H9 (cell line): ENCODE results near the gene NXT1. TPM values are rescaled to one million over a fixed set of nuclear protein-coding genes. Genes with fewer than 3 reads are reported as not detected.

Experiments
- DNase-seq: peaks from one replicate; pipeline ENCODE4 v3.0.0-alpha.2; 2017
- H2AFZ ChIP-seq: one replicate; pipeline ENCODE4 v1.6.1; 2013; ENCODE audit warnings: mild to moderate bottlenecking, low read length, control low read depth, moderate library complexity
- H2AK5ac ChIP-seq: 2 replicates; pipeline ENCODE4 v1.6.1; 2013; ENCODE audit warnings: low read length, control low read depth, mixed read lengths; ENCODE audit not compliant: insufficient read length
- H2BK120ac ChIP-seq: one replicate; pipeline ENCODE4 v1.6.1; 2013; ENCODE audit warnings: low read depth, mild to moderate bottlenecking, low read length, control low read depth, inconsistent platforms; ENCODE audit not compliant: poor library complexity, severe bottlenecking
- H2BK12ac ChIP-seq: 2 replicates; pipeline ENCODE4 v1.6.1; 2013; ENCODE audit warnings: low read length, control low read depth, mixed read lengths, low read depth; ENCODE audit not compliant: insufficient read length
- H2BK15ac ChIP-seq: 2 replicates; pipeline ENCODE4 v1.6.1; 2013; ENCODE audit warnings: low read depth, low read length, control low read depth
- H2BK20ac ChIP-seq: one replicate; pipeline ENCODE4 v1.6.1; 2013; ENCODE audit warnings: low read depth, mild to moderate bottlenecking, low read length, control low read depth, inconsistent platforms; ENCODE audit not compliant: poor library complexity, severe bottlenecking
- H2BK5ac ChIP-seq: 2 replicates; pipeline ENCODE4 v1.6.1; 2013; ENCODE audit warnings: low read length, control low read depth, mixed read lengths; ENCODE audit not compliant: insufficient read length
- H3K14ac ChIP-seq: 2 replicates; pipeline ENCODE4 v1.6.1; 2013; ENCODE audit warnings: low read length, control low read depth; ENCODE audit not compliant: insufficient read depth
- H3K18ac ChIP-seq: 2 replicates; pipeline ENCODE4 v1.6.1; 2013; ENCODE audit warnings: low read depth, mild to moderate bottlenecking, mixed read lengths, low read length, control low read depth; ENCODE audit not compliant: insufficient read length
- H3K23ac ChIP-seq: 2 replicates; pipeline ENCODE4 v1.6.1; 2013; ENCODE audit warnings: low read length, control low read depth, mixed read lengths, low read depth; ENCODE audit not compliant: insufficient read length
- H3K23me2 ChIP-seq: 2 replicates; pipeline ENCODE4 v1.6.1; 2013; ENCODE audit warnings: low read depth, mild to moderate bottlenecking, mixed read lengths, low read length, control low read depth; ENCODE audit not compliant: insufficient read length, poor library complexity, severe bottlenecking
- H3K27ac ChIP-seq: 2 replicates; pipeline ENCODE4 v1.5.1; 2013; ENCODE audit warnings: low read length, control low read depth, mixed read lengths, low read depth; ENCODE audit not compliant: insufficient read length
- H3K27me3 ChIP-seq: 2 replicates; pipeline ENCODE4 v1.6.1; 2013; ENCODE audit warnings: low read length, control low read depth, inconsistent platforms; ENCODE audit not compliant: insufficient read depth
- H3K4ac ChIP-seq: 2 replicates; pipeline ENCODE4 v1.6.1; 2013; ENCODE audit warnings: low read depth, mild to moderate bottlenecking, control low read depth, inconsistent platforms, low read length, moderate library complexity
- H3K4me1 ChIP-seq: 2 replicates; pipeline ENCODE4 v1.6.1; 2013; ENCODE audit warnings: low read length, control low read depth, inconsistent platforms; ENCODE audit not compliant: insufficient read depth
- H3K4me2 ChIP-seq: 2 replicates; pipeline ENCODE4 v1.6.1; 2013; ENCODE audit warnings: low read length, control low read depth, mixed read lengths; ENCODE audit not compliant: insufficient read length, insufficient read depth
- H3K56ac ChIP-seq: 2 replicates; pipeline ENCODE4 v1.6.1; 2013; ENCODE audit warnings: low read depth, mild to moderate bottlenecking, mixed read lengths, low read length, control low read depth; ENCODE audit not compliant: insufficient read length
- H3K79me1 ChIP-seq: 2 replicates; pipeline ENCODE4 v1.6.1; 2013; ENCODE audit warnings: low read depth, mild to moderate bottlenecking, moderate library complexity, low read length, control low read depth, inconsistent platforms; ENCODE audit not compliant: insufficient read depth, poor library complexity, severe bottlenecking
- H3K79me2 ChIP-seq: 2 replicates; pipeline ENCODE4 v1.6.1; 2013; ENCODE audit warnings: low read length, control low read depth, inconsistent platforms; ENCODE audit not compliant: insufficient read depth
- H3K9ac ChIP-seq: 2 replicates; pipeline ENCODE4 v1.6.1; 2013; ENCODE audit warnings: low read length, control low read depth, mixed read lengths; ENCODE audit not compliant: insufficient read length; ENCODE audit errors: extremely low read depth
- H3K9me3 ChIP-seq: one replicate; pipeline ENCODE4 v1.6.1; 2013; ENCODE audit warnings: low read depth, low read length, inconsistent platforms; ENCODE audit not compliant: control insufficient read depth
- H3T11ph ChIP-seq: one replicate; pipeline ENCODE4 v1.6.1; 2013; ENCODE audit warnings: mild to moderate bottlenecking, low read length, control low read depth, inconsistent platforms
- H4K20me1 ChIP-seq: one replicate; pipeline ENCODE4 v1.6.1; 2013; ENCODE audit not compliant: control insufficient read depth, insufficient read length, insufficient read depth
- H4K5ac ChIP-seq: 2 replicates; pipeline ENCODE4 v1.6.1; 2013; ENCODE audit warnings: low read depth, mild to moderate bottlenecking, mixed read lengths, low read length, control low read depth; ENCODE audit not compliant: insufficient read length
- H4K8ac ChIP-seq: replicated peaks from 2 replicates; pipeline ENCODE4 v1.6.1; 2013; ENCODE audit warnings: low read length, control low read depth, mixed read lengths, low read depth; ENCODE audit not compliant: insufficient read length
- H4K91ac ChIP-seq: 2 replicates; pipeline ENCODE4 v1.6.1; 2013; ENCODE audit warnings: low read depth, mild to moderate bottlenecking, moderate library complexity, mixed read lengths, low read length, control low read depth; ENCODE audit not compliant: insufficient read length
- H3K27ac Mint-ChIP-seq, 3 experiments: 2 replicates in 2 of 3; 3 replicates in 1 of 3; pipeline ENCODE4 v1.8.0; 2020 to 2021; ENCODE audit warnings: mixed read lengths in 3 of 3, mild to moderate bottlenecking in 1 of 3, moderate library complexity in 1 of 3
- H3K27me3 Mint-ChIP-seq: 2 replicates; pipeline ENCODE4 v1.8.0; 2021; ENCODE audit warnings: low read depth, mild to moderate bottlenecking, moderate library complexity, mixed read lengths
- H3K36me3 Mint-ChIP-seq, 3 experiments: 2 replicates in 2 of 3; 3 replicates in 1 of 3; pipeline ENCODE4 v1.8.0; 2020 to 2021; ENCODE audit warnings: low read depth in 3 of 3, mixed read lengths in 3 of 3; ENCODE audit not compliant: insufficient read depth in 1 of 3
- H3K4me1 Mint-ChIP-seq, 2 experiments: 2 replicates each; pipeline ENCODE4 v1.8.0; 2020; ENCODE audit warnings: mixed read lengths in 2 of 2
- H3K4me3 Mint-ChIP-seq, 2 experiments: 2 replicates in 1 of 2; 3 replicates in 1 of 2; pipeline ENCODE4 v1.8.0; 2020 to 2021; ENCODE audit warnings: mild to moderate bottlenecking in 2 of 2, mixed read lengths in 2 of 2, moderate library complexity in 1 of 2
- H3K9me3 Mint-ChIP-seq, 2 experiments: 2 replicates in 1 of 2; 3 replicates in 1 of 2; pipeline ENCODE4 v1.8.0; 2020; ENCODE audit warnings: mild to moderate bottlenecking in 2 of 2, mixed read lengths in 2 of 2, moderate library complexity in 1 of 2
- CTCF ChIP-seq: fragments of 200-600 bp; sonication (generic); conservative IDR thresholded peaks from 3 replicates; pipeline ENCODE4 v1.8.0; 2021; ENCODE audit warnings: antibody characterized with exemption, mild to moderate bottlenecking
- WGBS: extraction: QIAGEN DNeasy Blood & Tissue Kit; methylation state at CpG from one replicate; pipeline ENCODE4 v1.1.7; 2013; ENCODE audit warnings: missing lambda C conversion rate, low lambda C conversion rate, mixed read lengths; ENCODE audit not compliant: insufficient read length; ENCODE audit errors: extremely low coverage; 5-methylcytosine and 5-hydroxymethylcytosine counted together
- total RNA-seq: library from RNA; stranded (reverse); gene quantifications from 2 replicates; pipeline ENCODE4 v1.2.1, GENCODE V29; 2021

NXT1 gene
- total RNA-seq, 1 experiment from 2014 or later, result 25.5 TPM

- Histone ChIP-seq H2BK5ac (no peak overlapping the region), H3K14ac (no peak overlapping the region), H3K27ac (no peak overlapping the region), H2AK5ac (no peak overlapping the region), H2BK120ac (no peak overlapping the region), H4K20me1 (no peaks in the 10 kb centered on the region), H4K8ac (no peak overlapping the region), H3K4me1 (peaks cover 6% of the 10 kb centered on the region; the same call in 1 of the 2 replicates), H2AFZ (no peak overlapping the region), H2BK20ac (no peak overlapping the region), H3K23ac (no peak overlapping the region), H3K56ac (no peak overlapping the region), H2BK15ac (no peak overlapping the region), H3K9me3 (no peaks in the 10 kb centered on the region), H3K79me1 (peaks cover 8% of the 10 kb centered on the region), H3K9ac (no peak overlapping the region), H3K4me2 (no peak overlapping the region), H3K18ac (no peak overlapping the region), H3K27me3 (no peaks in the 10 kb centered on the region), H3K23me2 (no peaks in the 10 kb centered on the region), H3K4ac (no peak overlapping the region), H3T11ph (no peak overlapping the region), H4K5ac (no peak overlapping the region), H3K79me2 (no peaks in the 10 kb centered on the region), H2BK12ac (no peak overlapping the region), H4K91ac (no peak overlapping the region)
- Mint-ChIP-seq H3K4me1 (peaks cover 25 to 36% of the 10 kb centered on the region in 2 experiments), H3K9me3 (peaks cover 0 to 3% of the 10 kb centered on the region in 2 experiments; a peak in 1 of 5 replicates), H3K27ac (no peak overlapping the region), H3K36me3 (peaks cover 39 to 71% (median 51%) of the 10 kb centered on the region in 3 experiments), H3K27me3 (no peaks in the 10 kb centered on the region), H3K4me3 (no peak overlapping the region)
- no peak for DNase-seq
- no peak for TF ChIP-seq CTCF
- WGBS, result no CpG with 5 or more reads among the region's 3 CpGs
Observed at GRCh38 chr20:23387118-23387443, 36.5 kb downstream of the NXT1 start.
